Psoas muscle (tissue), 8 donors: Measurements from ENCODE around the gene TTC9C. TPM values are rescaled to one million over a fixed set of nuclear protein-coding genes. Genes with fewer than 3 reads are reported as not detected.

Source experiments
- ATAC-seq, 4 donors: fragments of 200-7000 bp; cut with Tn5 transposase; one replicate each; pipeline ENCODE4 v1.9.1; 2020; ENCODE audit warnings: moderate library complexity in 3 of 4, mild to moderate bottlenecking in 2 of 4
- DNase-seq, 2 donors: peaks; one replicate each; pipeline ENCODE4 v3.0.0-alpha.2; 2020
- H3K27ac ChIP-seq: fragments of 200-600 bp; one replicate; pipeline ENCODE4 v1.8.0; 2022
- H3K27me3 ChIP-seq, 3 donors: fragments of 200-600 bp in 1 of 3; one replicate each; pipeline versions ENCODE4 v1.6.1 to v1.8.0; 2013 to 2022; ENCODE audit warnings: low read length in 2 of 3, mild to moderate bottlenecking in 2 of 3, moderate library complexity in 1 of 3; ENCODE audit not compliant: insufficient read depth in 3 of 3
- H3K36me3 ChIP-seq, 2 donors: fragments of 200-600 bp in 1 of 2; one replicate each; pipeline versions ENCODE4 v1.6.1 to v1.8.0; 2013 to 2022; ENCODE audit warnings: low read depth in 1 of 2, mild to moderate bottlenecking in 1 of 2, moderate library complexity in 1 of 2; ENCODE audit not compliant: insufficient read depth in 1 of 2
- H3K4me1 ChIP-seq: fragments of 200-600 bp; one replicate; pipeline ENCODE4 v1.8.0; 2022
- H3K4me3 ChIP-seq: fragments of 200-600 bp; one replicate; pipeline ENCODE4 v1.8.0; 2022; ENCODE audit warnings: mild to moderate bottlenecking
- H3K9me3 ChIP-seq: fragments of 200-600 bp; one replicate; pipeline ENCODE4 v1.8.0; 2022
- WGBS, 3 donors: extraction: QIAGEN DNeasy Blood & Tissue Kit; methylation state at CpG; one replicate each; pipeline versions ENCODE4 v1.1.6 to v1.1.7; 2013; 5-methylcytosine and 5-hydroxymethylcytosine counted together
- intact Hi-C, 2 donors: fragments of 100-400 bp; cut with DNase I; formaldehyde crosslinking; loops; one replicate each; pipeline versions ENCODE4 v1.11.0 to v1.14.2; 2022
- long read RNA-seq, 2 donors: library from polyadenylated mRNA; unstranded; transcript quantifications; one replicate each; pipeline ENCODE4 v2.0.0, GENCODE V29; 2021
- polyA plus RNA-seq, 3 donors: library from polyadenylated mRNA; stranded (reverse); fragments of 200-250 nt; gene quantifications; one replicate each; pipeline ENCODE4 v1.2.3, GENCODE V29; 2013
- total RNA-seq, 4 donors: library from RNA; stranded (reverse); fragmentation: NEBNext Ultra II Directional in 2 of 4; extraction: Animal tissue kit (Norgen Biotek cat#: 25700) in 2 of 4; gene quantifications; one replicate each; pipeline versions ENCODE4 v1.2.1 to v1.2.4, GENCODE V29; 2021 to 2023
- TF ChIP-seq, protein P1 (sequence below): fragments of 200-600 bp; IDR thresholded peaks from one replicate; pipeline ENCODE4 v1.8.0; 2022; ENCODE audit warnings: antibody characterized with exemption
- donor health status: healthy with polysubstance abuse.
- donor health status: DM: no; HTN: no; CAD: no; lungs with moderate emphysema.
- donor health status: Bipolar disorder and iron deficiency.
- donor health status: healthy.
- donor health status: DM: yes; HTN: yes; CAD: no.
- donor health status: DM: no; HTN: no; CAD: no.
- donor health status: DM: no; HTN: no; CAD: no.
- donor health status: DM: yes; HTN: yes; CAD: no.

Gene TTC9C, protein sequence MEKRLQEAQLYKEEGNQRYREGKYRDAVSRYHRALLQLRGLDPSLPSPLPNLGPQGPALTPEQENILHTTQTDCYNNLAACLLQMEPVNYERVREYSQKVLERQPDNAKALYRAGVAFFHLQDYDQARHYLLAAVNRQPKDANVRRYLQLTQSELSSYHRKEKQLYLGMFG
- total RNA-seq (10 to 100 TPM; 14.8 to 19.6 (median 16.4) TPM), polyA plus RNA-seq (10 to 100 TPM; 20.2 to 30.4 (median 28.2) TPM)
- long read RNA-seq, donor 1, partial matches to known transcripts, result 0 of 3 reads
- long read RNA-seq, donor 1, other reads (novel, unspliced or antisense), result 0 of 3 reads
- long read RNA-seq, donor 2, transcript TTC9C-202 (3 exons, 1,080 nt), result major isoform, 8 of 13 reads
- long read RNA-seq, donor 2, partial matches to known transcripts, result 2 of 13 reads
- long read RNA-seq, donor 2, other reads (novel, unspliced or antisense), result 1 of 13 reads

DNA sequence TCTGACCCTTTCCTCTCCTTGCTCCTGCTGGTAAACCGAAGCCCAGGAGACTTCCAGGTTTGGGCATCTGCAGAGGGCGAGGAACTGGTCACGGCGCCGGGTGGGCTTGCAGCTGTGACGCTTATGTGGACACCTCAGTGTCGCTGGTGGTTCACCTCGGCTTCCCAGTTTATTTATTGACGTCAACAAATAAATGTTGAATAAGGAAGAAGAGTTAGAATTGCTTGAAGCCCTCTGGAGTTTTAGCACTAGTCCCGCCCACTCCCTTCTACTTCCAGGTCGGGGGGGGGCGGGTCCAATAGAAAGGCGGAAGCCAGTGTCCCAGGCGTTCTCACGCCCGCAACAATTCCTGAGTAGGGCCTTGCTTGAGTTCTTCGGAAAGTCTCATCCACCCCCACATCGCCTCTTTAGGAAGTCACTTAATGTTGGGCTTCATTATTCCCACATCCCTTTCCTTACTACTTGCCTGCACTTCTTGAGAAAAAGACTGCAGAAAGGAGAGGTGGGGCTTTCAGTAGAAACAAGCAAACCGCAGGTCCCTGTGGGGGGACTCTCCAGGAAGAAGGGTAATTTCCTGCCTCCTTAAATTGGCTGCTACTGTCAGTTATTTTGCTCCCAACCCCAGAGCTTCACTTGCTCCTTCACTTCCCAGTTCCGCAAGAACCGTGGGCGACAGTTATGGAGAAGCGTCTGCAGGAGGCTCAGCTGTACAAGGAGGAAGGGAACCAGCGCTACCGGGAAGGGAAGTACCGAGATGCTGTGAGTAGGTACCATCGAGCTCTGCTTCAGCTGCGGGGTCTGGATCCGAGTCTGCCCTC is at the start of gene TTC9C:
Gene TTC9C (plus strand): TSS at position 316 of the 818 bp plus-strand sequence. CDS start 363 bp downstream, at position 679.
- 0 to 2% (median 0%) methylated on average over 28 to 29 of the region's 29 CpGs for WGBS, 3 donors
- H3K27ac ChIP-seq, result peak within 1 kb of the TSS; percentile 98
- peak within 1 kb of the TSS; percentile 76 for H3K4me3 ChIP-seq
- TF ChIP-seq, protein P1, sequence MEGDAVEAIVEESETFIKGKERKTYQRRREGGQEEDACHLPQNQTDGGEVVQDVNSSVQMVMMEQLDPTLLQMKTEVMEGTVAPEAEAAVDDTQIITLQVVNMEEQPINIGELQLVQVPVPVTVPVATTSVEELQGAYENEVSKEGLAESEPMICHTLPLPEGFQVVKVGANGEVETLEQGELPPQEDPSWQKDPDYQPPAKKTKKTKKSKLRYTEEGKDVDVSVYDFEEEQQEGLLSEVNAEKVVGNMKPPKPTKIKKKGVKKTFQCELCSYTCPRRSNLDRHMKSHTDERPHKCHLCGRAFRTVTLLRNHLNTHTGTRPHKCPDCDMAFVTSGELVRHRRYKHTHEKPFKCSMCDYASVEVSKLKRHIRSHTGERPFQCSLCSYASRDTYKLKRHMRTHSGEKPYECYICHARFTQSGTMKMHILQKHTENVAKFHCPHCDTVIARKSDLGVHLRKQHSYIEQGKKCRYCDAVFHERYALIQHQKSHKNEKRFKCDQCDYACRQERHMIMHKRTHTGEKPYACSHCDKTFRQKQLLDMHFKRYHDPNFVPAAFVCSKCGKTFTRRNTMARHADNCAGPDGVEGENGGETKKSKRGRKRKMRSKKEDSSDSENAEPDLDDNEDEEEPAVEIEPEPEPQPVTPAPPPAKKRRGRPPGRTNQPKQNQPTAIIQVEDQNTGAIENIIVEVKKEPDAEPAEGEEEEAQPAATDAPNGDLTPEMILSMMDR, result no peak
- peaks cover 5 to 35% of the 10 kb centered on the region in 2 donors for H3K36me3 ChIP-seq
- H3K4me1 ChIP-seq, result peaks cover 38% of the 10 kb centered on the region
- intact Hi-C loops, result loop anchor here (5.0 kb wide), 2 partner anchors 34 to 39 kb away; partner anchors contain the start of gene POLR2G (in 1 of the 2)
- ATAC-seq (peak; percentile 65 to 78 (median 68)), DNase-seq (peak; percentile 87 to 91)
- no peaks in the 10 kb centered on the region for H3K9me3 ChIP-seq
- no peaks in the 10 kb centered on the region for H3K27me3 ChIP-seq

DNA sequence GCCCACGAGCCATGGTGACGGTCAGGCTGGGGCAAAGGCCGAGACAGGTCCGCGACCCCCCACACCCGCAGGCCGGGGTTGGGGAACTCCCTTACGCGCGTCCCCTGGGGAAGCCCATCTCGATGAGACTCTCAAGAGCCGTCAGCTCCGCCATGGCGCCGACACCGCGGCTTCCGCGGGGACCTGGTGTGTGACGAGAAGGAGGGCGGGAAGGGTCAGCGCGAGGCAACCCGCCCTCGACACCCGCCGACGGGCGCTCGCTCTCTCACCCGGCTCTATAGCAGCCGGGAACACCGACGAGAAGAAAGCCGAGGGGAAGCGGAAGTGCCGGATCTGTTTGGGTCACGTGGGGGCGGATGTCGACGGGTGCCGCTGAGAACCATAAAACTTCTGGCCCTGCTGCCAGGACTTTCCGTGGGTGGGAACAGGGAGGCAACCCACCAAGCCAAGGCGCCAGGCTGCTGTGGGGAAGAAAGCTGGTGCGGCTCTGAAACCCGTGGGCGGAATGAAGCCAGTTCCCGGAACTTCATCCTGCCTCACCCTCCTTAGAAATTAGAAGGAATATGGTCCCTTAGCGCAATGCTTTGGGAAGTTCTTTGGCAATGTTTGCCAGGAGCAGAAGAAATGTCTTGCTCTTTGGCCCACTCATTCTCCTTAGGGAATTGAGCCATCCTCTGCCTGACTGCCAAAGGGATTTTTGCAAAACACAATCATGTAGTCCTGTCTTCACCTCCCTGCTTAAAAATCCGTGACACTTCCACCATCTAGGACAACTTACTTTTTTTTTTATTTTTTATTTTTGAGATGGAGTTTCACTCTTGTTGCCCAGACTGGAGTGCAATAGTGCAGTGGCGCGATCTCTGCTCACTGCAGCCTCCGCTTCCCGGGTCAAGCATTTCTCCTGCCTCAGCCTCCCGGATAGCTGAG is 49.3 kb upstream of the TTC9C start, which contains the start of gene UBXN1:
Gene UBXN1 (minus strand): TSS at position 304 of the 927 bp plus-strand sequence. CDS start 150 bp downstream, at position 154.
- Histone ChIP-seq H3K4me3 (peak within 1 kb of the TSS; percentile 87), H3K36me3 (peaks cover 6 to 42% of the 10 kb centered on the region in 2 donors), H3K27me3 (no peaks in the 10 kb centered on the region), H3K4me1 (peaks cover 32% of the 10 kb centered on the region), H3K27ac (peak within 1 kb of the TSS; percentile 91), H3K9me3 (no peaks in the 10 kb centered on the region)
- WGBS, 3 donors, result 1 to 3% (median 2%) methylated on average over 55 of the region's 55 CpGs
- ATAC-seq (peak; percentile 88 to 93 (median 90)), DNase-seq (peak; percentile 94 to 96)
- TF ChIP-seq, protein P1, result no peak
- intact Hi-C loops, result no loop called here

DNA sequence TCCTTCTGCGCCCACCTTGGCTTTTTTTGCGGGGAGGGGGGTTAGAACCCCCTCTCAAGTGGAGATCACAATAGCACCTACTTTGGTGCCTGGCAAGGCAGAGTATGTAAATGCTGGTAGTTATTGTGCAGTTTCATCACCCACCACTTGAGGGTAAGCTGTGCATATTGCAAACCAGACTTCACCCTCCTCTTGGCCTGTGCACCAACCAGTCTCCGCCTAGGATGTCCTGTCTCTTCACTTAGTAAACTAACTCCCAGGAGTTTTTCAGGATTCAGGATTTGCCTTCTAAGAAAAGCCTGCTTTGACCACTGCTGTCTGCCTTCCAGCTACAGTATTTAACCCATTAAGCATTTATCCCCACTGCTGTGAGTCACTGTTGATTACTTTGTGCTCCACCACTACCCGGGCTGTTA is 47.5 kb upstream of the TTC9C start:
- ATAC-seq (peak; percentile 63 to 74 (median 70)), DNase-seq (peak; percentile 51 to 71)
- 43 to 49% (median 44%) methylated on average over 4 of the region's 4 CpGs for WGBS, 3 donors
- H3K4me1 ChIP-seq, result peaks cover 32% of the 10 kb centered on the region
- peak overlapping the region; percentile 91 for H3K27ac ChIP-seq
- H3K36me3 ChIP-seq, result peaks cover 6 to 24% of the 10 kb centered on the region in 2 donors
- no peaks in the 10 kb centered on the region for H3K9me3 ChIP-seq
- intact Hi-C loops, result loop anchor here in 1 of 2 donors (2.0 kb wide), 1 partner anchor 14 kb away; no protein-coding TSS in a partner anchor
- no peaks in the 10 kb centered on the region for H3K27me3 ChIP-seq
- TF ChIP-seq, protein P1, result peak; percentile 54
- no peak overlapping the region for H3K4me3 ChIP-seq

DNA sequence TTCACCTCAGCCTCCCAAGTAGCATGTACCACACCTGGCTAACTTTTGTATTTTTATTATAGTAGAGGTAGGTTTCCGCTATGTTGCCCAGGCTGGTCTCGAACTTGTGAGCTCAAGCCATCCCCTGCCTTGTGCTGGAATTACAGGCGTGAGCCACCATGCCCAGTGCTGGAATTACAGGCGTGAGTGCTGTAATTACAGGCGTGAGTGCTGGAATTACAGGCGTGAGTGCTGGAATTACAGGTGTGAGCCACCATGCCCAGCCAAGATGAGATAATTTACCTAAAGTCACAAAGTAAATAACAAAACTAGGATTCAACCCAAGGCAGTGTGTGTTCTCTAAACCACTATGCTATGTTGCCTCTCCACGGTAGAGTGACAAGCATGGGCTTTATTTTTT is 45.8 kb upstream of the TTC9C start:
- ATAC-seq (no peak), DNase-seq (no peak)
- no peak overlapping the region for H3K4me3 ChIP-seq
- no peak overlapping the region for H3K27ac ChIP-seq
- WGBS, 3 donors, result 88 to 92% (median 89%) methylated on average over 7 of the region's 7 CpGs
- peaks cover 20% of the 10 kb centered on the region for H3K4me1 ChIP-seq
- TF ChIP-seq, protein P1, result no peak
- intact Hi-C loops, result no loop called here
- H3K27me3 ChIP-seq, result no peaks in the 10 kb centered on the region
- H3K9me3 ChIP-seq, result no peaks in the 10 kb centered on the region
- peaks cover 0 to 7% of the 10 kb centered on the region in 2 donors for H3K36me3 ChIP-seq
